ENCODE results near the gene SGSH.

DNA sequence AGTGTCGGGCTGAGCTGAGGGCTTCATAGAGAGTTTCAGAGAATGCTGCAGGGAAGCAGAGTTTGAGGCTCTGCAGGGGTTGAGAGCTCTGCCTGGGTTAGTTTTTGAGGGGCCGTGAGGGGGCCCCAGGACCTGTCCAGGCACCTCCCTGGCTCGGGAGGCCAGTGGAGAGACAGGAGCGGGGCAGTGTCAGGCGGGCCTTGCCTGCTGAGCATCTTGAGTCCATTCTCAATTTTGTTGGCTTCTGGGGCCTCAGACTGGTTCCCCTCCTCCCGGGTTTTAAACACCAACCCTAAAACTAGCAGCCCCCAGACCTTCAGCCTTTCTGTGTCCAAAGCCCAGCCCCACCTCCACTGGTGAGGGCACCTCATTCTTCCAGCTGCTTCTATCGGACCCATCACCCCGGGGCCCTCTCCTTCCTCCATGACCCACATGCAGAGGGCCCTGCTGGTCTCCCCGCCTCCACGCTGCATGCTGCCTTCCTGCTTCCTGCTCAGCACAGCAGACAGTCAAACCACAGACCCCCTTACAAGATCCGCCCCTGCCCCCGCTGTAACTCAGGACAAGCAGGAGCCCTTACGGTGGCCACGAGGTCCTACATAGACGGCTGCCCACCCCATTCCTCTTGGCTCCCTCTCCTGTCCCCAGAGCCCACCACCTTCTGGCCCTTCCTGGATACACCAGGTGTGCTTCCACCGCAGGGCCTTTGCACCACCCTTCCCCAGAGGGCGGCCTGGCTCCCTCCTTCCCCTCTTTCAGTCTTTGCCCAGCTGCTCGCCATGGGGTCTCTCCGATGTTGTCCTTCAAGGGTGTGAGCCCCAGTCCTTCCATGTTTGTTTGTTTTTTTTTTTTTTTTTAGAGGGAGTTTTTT lies 44.3 kb upstream of the SGSH start:
- TF ChIP-seq, protein P1, sequence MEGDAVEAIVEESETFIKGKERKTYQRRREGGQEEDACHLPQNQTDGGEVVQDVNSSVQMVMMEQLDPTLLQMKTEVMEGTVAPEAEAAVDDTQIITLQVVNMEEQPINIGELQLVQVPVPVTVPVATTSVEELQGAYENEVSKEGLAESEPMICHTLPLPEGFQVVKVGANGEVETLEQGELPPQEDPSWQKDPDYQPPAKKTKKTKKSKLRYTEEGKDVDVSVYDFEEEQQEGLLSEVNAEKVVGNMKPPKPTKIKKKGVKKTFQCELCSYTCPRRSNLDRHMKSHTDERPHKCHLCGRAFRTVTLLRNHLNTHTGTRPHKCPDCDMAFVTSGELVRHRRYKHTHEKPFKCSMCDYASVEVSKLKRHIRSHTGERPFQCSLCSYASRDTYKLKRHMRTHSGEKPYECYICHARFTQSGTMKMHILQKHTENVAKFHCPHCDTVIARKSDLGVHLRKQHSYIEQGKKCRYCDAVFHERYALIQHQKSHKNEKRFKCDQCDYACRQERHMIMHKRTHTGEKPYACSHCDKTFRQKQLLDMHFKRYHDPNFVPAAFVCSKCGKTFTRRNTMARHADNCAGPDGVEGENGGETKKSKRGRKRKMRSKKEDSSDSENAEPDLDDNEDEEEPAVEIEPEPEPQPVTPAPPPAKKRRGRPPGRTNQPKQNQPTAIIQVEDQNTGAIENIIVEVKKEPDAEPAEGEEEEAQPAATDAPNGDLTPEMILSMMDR (conservative IDR thresholded peaks at IDR 0.05; ENCODE audit: low read length): no peak
- no peak for TF ChIP-seq EZH2phosphoT487 (IDR thresholded peaks at IDR 0.05; ENCODE audit: borderline replicate concordance)
